ENCODE measurements around the gene CERS6.

GRCh38 chr2:168545439-168546082, 89.5 kb downstream of the CERS6 start:
- TF ChIP-seq CTCF (IDR thresholded peaks at IDR 0.05) (no peak), POLR2A (IDR thresholded peaks at IDR 0.05) (no peak)

Measured in transverse colon (tissue), 3 donors.